OCI-LY7 (cell line): ENCODE results near the gene MEF2D.

Experiments
- EZH2phosphoT487 ChIP-seq: fragments of 200-600 bp; sonication (generic); IDR thresholded peaks from 2 replicates; pipeline ENCODE4 v1.6.1; 2018; ENCODE audit warnings: low read depth, borderline replicate concordance, mild to moderate bottlenecking, mixed run types, antibody characterized with exemption, low read length, moderate library complexity, mixed read lengths
- TF ChIP-seq, protein P1 (sequence below): fragments of 200-600 bp; sonication (generic); conservative IDR thresholded peaks from 2 replicates; pipeline ENCODE4 v1.5.1; 2014; ENCODE audit warnings: mild to moderate bottlenecking, antibody characterized with exemption, low read length, moderate library complexity, mixed read lengths

DNA sequence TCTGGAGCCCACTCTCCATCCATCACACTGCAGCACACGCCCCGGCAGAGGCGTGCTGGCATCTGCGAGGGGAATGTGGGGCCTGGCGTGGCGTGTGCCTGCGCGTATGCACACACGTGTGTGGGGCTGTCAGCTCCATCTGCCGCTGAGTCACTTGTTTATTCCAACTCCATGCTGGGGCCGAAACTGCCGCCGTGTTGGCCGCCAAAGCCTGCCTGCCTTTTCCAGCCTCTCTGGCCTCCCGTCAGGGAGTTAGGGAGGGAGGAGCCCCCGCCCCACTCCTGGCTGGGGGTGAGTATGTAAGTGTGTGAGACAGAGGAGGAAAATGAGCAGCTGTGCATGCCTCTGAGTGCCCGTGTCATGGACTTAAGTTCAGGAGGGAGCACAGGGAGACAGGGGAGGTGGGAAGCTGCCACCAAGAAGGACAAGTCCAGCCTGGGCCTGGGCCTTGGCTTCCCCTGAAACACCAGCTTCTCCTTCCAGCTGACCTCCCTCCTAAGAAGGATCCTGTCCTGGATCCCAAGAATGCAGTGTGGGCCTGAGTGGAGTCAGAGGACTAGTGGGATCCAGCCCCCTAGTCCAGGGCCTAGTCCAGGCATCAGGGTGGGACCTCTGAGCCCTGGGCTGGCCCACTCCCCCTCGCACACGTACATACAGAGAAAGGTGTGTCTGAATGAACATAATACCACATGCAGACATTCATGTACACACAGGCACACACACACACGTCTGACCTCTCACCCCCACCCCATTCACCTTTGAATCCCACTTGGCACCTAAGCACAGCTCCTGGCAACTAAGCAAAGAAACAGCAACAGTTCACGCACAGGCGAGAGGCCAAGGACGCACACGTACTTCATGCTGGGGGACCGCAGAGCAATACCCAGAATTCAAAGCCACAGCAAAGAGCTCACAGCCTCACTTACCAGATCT is 24.7 kb downstream of the MEF2D start:
- TF ChIP-seq, protein P1, sequence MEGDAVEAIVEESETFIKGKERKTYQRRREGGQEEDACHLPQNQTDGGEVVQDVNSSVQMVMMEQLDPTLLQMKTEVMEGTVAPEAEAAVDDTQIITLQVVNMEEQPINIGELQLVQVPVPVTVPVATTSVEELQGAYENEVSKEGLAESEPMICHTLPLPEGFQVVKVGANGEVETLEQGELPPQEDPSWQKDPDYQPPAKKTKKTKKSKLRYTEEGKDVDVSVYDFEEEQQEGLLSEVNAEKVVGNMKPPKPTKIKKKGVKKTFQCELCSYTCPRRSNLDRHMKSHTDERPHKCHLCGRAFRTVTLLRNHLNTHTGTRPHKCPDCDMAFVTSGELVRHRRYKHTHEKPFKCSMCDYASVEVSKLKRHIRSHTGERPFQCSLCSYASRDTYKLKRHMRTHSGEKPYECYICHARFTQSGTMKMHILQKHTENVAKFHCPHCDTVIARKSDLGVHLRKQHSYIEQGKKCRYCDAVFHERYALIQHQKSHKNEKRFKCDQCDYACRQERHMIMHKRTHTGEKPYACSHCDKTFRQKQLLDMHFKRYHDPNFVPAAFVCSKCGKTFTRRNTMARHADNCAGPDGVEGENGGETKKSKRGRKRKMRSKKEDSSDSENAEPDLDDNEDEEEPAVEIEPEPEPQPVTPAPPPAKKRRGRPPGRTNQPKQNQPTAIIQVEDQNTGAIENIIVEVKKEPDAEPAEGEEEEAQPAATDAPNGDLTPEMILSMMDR: no peak
- TF ChIP-seq EZH2phosphoT487: no peak
